ENCODE data around the gene ARL13A.

Gene ARL13A

DNA sequence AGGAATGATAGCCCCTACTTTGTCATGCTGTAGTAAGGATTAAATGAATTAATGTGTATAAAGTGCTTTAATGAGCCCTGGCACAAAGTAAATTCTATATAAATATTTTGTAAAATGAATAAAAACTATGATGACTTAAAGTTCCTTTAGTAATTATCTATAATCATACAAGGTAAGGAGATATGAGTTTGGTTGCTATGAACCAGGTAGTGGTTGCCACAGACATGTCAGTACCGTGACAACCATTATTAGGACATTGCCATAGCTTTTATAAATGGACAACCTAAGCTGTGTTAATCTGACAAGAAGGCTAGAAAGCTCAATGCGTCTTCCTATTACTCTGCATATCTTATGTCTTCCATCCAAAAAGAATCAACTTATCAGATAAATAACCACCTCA, at the start of gene ARL13A:
Gene ARL13A, plus strand, starts transcription at position 301 of the 400 bp plus-strand sequence. CDS start 3,982 bp downstream, outside the sequence.
- H3K4me1 Mint-ChIP-seq = no peaks in the 10 kb centered on the region

DNA sequence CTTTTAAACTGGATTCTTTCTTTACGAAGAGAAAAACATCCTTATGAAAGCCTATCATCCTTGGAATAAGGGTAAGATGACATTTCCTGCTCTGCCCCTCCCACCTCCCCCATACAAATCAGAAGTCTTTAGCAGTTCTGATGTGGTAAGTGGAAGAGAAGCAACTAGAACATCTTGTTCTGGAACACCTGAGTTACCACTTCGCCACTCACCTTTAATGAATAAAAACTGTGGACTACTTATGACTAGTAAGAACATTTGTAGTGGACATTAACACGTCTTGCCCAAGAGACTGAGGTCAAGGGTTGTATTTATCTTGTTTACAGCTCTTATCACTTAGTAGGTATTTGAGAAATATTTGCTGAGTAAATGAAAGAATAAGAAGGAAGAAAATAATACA, 45.1 kb upstream of the ARL13A start:
- no peak overlapping the region for H3K4me3 Mint-ChIP-seq
- no peaks in the 10 kb centered on the region for H3K27me3 Mint-ChIP-seq
- ATAC-seq (ENCODE audit: low read depth) (no peak), DNase-seq (ENCODE audit: low spot score in 2 of 2) (no peak)
- H3K4me1 Mint-ChIP-seq = peaks cover 12% of the 10 kb centered on the region
- H3K36me3 Mint-ChIP-seq = no peaks in the 10 kb centered on the region
- no peaks in the 10 kb centered on the region for H3K9me3 Mint-ChIP-seq
- no peak overlapping the region for H3K27ac Mint-ChIP-seq

More for the DNA sequence above, at the start of gene ARL13A:
- Mint-ChIP-seq H3K36me3 (peaks cover 1% of the 10 kb centered on the region), H3K9me3 (no peaks in the 10 kb centered on the region), H3K4me3 (no peak within 1 kb of the TSS), H3K27ac (no peak within 1 kb of the TSS), H3K27me3 (no peaks in the 10 kb centered on the region)
- no peak for ATAC-seq (ENCODE audit: low read depth)
- no peak for DNase-seq (ENCODE audit: low spot score in 2 of 2)

DNA sequence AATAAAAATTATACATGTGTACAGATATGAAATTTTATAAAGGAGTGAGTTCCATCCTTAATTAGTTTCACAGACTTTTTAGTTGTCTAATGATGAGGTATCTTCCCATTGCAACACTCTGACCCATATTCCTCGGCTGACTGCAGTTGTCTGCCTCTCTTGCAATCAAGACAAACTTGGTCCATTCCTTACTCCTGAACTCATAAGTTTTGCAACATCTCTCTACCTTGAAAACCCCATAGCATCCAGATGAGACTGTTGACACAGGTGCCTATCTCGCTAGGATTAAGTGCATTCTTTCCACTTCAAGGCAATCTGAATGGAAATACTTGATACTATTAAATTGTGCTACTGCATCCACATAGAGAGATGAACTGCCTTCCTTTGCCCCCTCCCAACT, 43.1 kb upstream of the ARL13A start:
- no peak for ATAC-seq (ENCODE audit: low read depth)
- Mint-ChIP-seq H3K36me3 (peaks cover 3% of the 10 kb centered on the region), H3K4me3 (no peak overlapping the region), H3K27ac (peak overlapping the region; percentile 47), H3K9me3 (peaks cover 4% of the 10 kb centered on the region), H3K27me3 (no peaks in the 10 kb centered on the region), H3K4me1 (peaks cover 22% of the 10 kb centered on the region)
- no peak for DNase-seq (ENCODE audit: low spot score in 2 of 2)

DNA sequence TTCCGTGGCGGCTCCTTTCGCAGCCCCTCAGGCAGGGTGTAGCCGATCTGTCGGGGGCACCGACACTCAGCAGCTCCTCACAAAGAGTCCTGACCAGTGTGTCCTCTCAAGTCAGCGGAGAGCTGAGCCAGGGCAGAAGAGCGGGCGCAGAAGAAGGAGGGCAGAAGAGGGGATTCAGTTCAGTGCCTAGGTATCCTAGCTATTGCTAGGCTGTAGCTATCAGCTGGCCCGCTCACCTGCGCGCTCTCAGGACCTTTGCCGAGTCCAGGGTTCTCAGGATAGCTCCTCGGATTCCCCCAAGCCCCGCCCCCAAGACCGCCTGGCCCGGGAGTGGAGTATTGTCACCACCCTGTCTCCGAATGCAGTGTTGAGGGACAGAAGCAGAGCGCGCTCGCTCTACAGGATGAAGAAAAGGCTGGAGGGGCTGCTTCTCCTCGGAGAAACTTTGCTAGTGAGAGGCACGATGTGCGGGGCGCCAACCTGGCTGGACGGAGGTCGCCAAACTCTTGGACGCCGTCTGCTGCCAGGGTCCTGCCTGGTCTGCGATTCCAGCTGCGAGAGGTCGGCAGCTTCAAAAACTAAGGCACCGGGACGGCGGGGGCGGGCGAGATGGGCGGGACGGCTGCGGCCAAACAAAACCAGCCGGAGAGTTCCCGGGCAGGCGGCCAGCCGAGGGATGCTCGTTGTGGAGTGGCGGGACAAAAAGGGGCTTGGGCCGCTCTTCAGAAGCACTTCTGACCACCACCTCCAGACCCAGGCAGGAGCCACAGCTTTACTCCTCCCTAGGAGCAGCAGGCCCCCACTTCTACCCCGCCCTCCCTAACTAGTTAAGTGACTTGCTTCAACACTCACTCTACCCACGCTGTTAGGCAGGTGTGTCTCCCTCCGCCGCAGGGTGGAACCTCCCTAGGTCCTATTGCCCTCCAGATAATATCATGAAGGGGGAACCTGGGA, 40.6 kb upstream of the ARL13A start, which contains the start of gene XKRX:
Gene XKRX, minus strand, starts transcription at position 258 of the 954 bp plus-strand sequence. CDS start 613 bp downstream, outside the sequence.
- Mint-ChIP-seq H3K9me3 (peaks cover 7% of the 10 kb centered on the region), H3K27ac (peak within 1 kb of the TSS; percentile 89), H3K27me3 (no peaks in the 10 kb centered on the region), H3K4me1 (peaks cover 31% of the 10 kb centered on the region), H3K36me3 (peaks cover 4% of the 10 kb centered on the region), H3K4me3 (peak within 1 kb of the TSS; percentile 91)
- peak; percentile 13 to 16 for DNase-seq (ENCODE audit: low spot score in 2 of 2)
- ATAC-seq (ENCODE audit: low read depth) = peak; percentile 80

DNA sequence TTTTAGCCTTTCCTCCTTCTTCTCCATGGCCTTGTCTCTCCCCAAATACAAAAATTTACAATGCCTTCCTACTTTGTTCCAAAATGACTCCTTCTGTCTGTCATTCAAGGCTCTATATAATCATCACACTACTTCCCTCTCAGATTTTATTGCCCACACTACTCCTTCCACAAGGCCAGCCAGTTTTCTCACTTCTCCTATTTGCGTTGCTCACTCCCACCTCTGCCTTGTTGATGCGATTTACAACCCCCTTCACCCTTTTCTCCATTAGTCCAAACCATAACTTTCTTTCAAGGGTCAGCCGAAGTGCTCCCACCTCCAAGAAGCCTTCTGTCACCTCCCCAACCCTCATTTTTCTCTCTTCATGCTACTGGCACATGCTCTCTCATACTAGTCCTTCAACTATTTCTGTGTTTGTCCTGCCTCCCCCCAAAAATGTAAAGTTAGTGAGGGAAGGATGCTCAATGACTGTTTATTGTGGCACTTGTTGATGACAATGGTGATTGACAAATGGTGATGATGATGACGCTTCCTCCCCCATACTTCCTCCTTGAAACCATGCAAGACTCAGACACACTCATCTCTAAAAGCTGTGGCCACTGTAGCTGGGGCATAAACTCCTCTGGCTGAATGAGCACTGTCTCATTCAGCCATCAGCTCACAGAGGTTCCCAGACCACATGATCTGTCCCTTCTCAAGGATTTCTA, 38.1 kb upstream of the ARL13A start:
- peak overlapping the region; percentile 59 for H3K4me3 Mint-ChIP-seq
- H3K27ac Mint-ChIP-seq = peak overlapping the region; percentile 92
- H3K27me3 Mint-ChIP-seq = no peaks in the 10 kb centered on the region
- H3K36me3 Mint-ChIP-seq = peaks cover 4% of the 10 kb centered on the region
- H3K4me1 Mint-ChIP-seq = peaks cover 23% of the 10 kb centered on the region
- H3K9me3 Mint-ChIP-seq = peaks cover 7% of the 10 kb centered on the region
- no peak for DNase-seq (ENCODE audit: low spot score in 2 of 2)
- ATAC-seq (ENCODE audit: low read depth) = peak; percentile 48

DNA sequence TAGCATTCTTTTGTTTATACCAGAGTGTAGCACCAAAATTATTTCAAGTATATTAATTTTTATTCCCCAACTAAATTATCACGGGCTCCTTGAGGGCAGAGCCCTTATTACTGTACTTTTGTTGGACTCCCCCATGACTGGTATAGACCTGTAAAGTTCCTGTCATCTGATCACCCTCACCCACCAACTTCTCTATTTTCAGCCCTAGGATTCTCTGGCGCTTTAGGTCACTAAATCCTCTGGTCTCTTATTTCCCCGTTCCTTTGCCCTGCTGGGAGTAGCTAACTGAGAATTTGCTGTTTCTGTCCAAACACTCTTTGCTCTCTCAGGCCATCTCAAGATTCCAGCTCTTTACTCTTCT, 37.6 kb upstream of the ARL13A start:
- Mint-ChIP-seq H3K4me1 (peaks cover 23% of the 10 kb centered on the region), H3K27ac (peak overlapping the region; percentile 92), H3K36me3 (peaks cover 4% of the 10 kb centered on the region), H3K9me3 (peaks cover 7% of the 10 kb centered on the region), H3K4me3 (no peak overlapping the region), H3K27me3 (no peaks in the 10 kb centered on the region)
- DNase-seq (ENCODE audit: low spot score in 2 of 2) (no peak), ATAC-seq (ENCODE audit: low read depth) (peak; percentile 32)

DNA sequence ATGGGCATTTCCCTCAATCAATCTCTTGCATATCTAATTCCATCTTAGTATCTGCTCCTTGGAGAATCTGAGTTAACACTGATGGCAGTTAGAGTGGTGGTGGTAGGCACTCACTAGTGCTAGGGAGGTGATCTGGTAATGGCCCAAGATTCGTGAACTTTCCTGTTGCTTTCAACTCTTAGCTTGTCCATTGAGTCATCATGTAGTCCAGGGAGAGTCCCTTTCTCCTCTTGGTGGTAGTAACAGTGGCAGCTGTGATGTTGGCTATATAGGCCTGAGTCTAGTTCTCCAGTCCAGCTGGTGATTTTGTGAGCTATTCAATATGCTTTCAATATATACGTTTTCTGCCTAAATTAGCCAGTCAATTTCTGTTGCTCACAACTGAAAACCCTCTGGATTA, 33.7 kb upstream of the ARL13A start:
- no peak overlapping the region for H3K4me3 Mint-ChIP-seq
- H3K9me3 Mint-ChIP-seq = peaks cover 8% of the 10 kb centered on the region
- H3K36me3 Mint-ChIP-seq = peaks cover 6% of the 10 kb centered on the region
- H3K27me3 Mint-ChIP-seq = no peaks in the 10 kb centered on the region
- H3K27ac Mint-ChIP-seq = no peak overlapping the region
- DNase-seq (ENCODE audit: low spot score in 2 of 2) (no peak), ATAC-seq (ENCODE audit: low read depth) (no peak)
- peaks cover 13% of the 10 kb centered on the region for H3K4me1 Mint-ChIP-seq

DNA sequence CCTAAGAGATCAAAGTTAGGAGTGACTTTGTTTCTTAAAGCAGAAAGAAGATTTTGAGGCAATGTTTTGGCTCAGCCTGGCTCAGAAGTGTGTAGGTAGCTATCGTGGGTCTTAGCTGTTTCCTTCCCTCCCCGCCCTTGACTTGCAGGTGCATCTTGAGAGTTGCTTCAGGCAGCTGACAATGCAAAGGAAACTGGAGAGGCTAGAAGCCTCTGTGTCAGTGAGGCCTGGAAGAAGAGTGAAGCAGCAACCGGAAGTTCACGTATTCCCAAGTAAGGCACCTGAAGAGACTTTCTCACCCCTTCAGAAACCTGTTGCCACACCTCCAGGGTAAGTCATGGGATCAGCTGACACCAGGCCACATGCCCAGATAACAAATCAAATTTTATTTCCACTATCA, 30.2 kb upstream of the ARL13A start:
- Mint-ChIP-seq H3K4me3 (no peak overlapping the region), H3K9me3 (peaks cover 1% of the 10 kb centered on the region), H3K36me3 (peaks cover 4% of the 10 kb centered on the region), H3K27me3 (no peaks in the 10 kb centered on the region), H3K4me1 (no peaks in the 10 kb centered on the region), H3K27ac (no peak overlapping the region)
- ATAC-seq (ENCODE audit: low read depth) = no peak
- no peak for DNase-seq (ENCODE audit: low spot score in 2 of 2)

DNA sequence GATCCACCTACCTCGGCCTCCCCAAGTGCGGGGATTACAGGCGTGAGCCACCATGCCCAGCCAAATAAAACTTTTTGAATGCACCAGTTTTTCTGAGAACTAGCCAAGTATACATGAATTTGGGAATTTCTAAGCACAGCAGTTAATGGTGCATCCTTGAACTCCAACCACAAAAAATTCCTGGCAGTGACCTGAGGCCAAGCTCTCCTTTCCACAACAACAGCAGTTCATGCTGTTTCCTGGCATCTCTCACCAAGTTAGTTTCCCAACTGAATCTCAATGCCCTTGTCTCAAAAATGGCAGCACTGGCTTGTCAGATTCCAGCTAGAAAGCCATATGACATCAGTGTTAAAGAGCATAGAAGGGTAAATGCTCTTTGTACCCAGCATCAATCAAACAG, 24.9 kb upstream of the ARL13A start:
- H3K9me3 Mint-ChIP-seq = no peaks in the 10 kb centered on the region
- no peaks in the 10 kb centered on the region for H3K4me1 Mint-ChIP-seq
- H3K27ac Mint-ChIP-seq = no peak overlapping the region
- H3K27me3 Mint-ChIP-seq = no peaks in the 10 kb centered on the region
- DNase-seq (ENCODE audit: low spot score in 2 of 2) (no peak), ATAC-seq (ENCODE audit: low read depth) (no peak)
- no peak overlapping the region for H3K4me3 Mint-ChIP-seq
- peaks cover 2% of the 10 kb centered on the region for H3K36me3 Mint-ChIP-seq

DNA sequence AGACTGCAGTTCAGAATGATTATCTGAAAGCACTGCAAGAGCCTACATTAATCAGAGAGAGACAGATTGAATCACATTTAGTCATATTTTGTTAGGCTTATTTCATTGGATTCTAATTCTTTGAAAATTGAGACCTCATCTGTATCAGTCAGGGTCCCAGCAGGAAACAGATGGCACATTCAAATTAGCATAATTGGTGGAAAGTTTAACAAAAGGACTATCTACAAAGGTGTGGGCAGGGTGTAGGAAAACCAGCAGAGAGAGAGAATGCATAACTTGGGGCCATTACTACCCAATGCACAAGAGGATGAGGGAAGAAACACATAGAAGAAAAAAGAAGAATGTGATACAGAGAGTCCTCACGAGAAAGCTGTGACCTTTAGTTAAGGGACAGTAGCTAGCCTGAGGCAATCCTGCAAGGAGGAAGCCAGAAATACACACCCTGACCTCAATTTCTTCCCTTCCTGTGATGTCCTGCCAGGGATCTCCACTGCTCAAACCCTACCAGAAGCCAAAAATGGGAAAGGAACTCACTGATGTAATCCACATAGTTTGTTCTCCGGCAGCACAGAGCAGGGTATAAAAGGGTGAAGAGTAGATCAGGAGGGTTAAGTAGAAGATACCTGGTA, 23.1 kb upstream of the ARL13A start:
- no peaks in the 10 kb centered on the region for H3K9me3 Mint-ChIP-seq
- peaks cover 2% of the 10 kb centered on the region for H3K36me3 Mint-ChIP-seq
- H3K27ac Mint-ChIP-seq = no peak overlapping the region
- no peaks in the 10 kb centered on the region for H3K27me3 Mint-ChIP-seq
- no peaks in the 10 kb centered on the region for H3K4me1 Mint-ChIP-seq
- DNase-seq (ENCODE audit: low spot score in 2 of 2) = no peak
- no peak for ATAC-seq (ENCODE audit: low read depth)
- no peak overlapping the region for H3K4me3 Mint-ChIP-seq

DNA sequence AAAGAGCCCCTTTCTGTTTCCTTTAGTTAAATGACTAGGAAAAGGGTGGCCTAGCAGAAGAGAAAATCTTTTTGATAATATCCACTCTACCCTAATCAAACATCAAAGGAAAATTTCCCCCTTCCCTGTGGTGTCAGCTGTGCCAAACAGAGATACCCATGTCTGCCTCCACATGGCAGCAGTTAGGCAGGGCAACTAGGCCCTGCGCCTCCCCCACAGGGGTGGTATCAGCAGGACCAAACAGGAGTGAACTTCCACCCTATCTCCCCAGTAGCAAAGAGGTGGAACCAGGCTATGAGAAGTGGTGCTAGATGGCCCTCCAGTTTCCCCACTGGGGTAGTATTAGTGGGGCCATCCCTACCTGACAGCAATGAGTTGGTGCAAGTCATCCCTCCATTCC, 21.0 kb upstream of the ARL13A start:
- no peak for DNase-seq (ENCODE audit: low spot score in 2 of 2)
- Mint-ChIP-seq H3K9me3 (no peaks in the 10 kb centered on the region), H3K4me3 (no peak overlapping the region), H3K27me3 (no peaks in the 10 kb centered on the region), H3K27ac (no peak overlapping the region), H3K36me3 (peaks cover 3% of the 10 kb centered on the region), H3K4me1 (no peaks in the 10 kb centered on the region)
- ATAC-seq (ENCODE audit: low read depth) = no peak

DNA sequence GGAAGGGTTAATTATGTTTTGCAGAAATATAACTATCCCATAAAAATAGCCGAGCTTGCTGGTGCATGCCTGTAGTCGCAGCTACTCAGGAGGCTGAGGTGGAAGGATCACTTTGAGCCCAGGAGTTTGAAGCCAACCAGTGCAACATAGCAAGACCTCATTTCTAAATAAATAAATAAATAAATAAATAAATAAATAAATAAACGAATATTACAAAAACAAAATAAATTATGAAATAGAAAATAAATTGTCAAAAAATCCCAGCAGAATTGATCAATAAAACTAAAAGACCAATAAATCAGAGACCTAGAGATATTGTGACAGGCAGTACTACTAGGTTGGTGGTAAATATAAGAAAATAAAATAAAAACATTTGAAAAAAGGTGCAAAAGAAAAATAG, 6.7 kb upstream of the ARL13A start:
- ATAC-seq (ENCODE audit: low read depth) = no peak
- Mint-ChIP-seq H3K9me3 (no peaks in the 10 kb centered on the region), H3K27me3 (no peaks in the 10 kb centered on the region), H3K4me1 (no peaks in the 10 kb centered on the region), H3K36me3 (no peaks in the 10 kb centered on the region), H3K4me3 (no peak overlapping the region), H3K27ac (no peak overlapping the region)
- DNase-seq (ENCODE audit: low spot score in 2 of 2) = no peak

DNA sequence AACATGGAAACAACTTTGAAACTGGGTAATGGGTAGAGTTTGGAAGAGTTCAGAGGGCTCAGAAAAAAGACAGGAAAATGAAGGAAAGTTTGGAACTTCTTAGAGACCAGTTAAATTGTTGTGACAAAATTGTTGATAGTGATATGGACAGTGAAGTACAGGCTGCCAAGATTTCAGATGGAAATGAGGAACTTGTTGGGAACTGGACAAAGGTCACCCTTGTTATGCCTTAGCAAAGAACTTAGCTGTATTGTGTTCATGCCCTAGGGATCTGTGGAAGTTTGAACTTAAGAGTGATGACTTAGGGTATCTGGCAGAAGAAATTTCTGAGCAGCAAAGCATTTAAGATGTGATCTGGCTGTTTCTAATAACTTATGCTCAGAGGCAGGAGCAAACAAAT, 5.1 kb upstream of the ARL13A start:
- Mint-ChIP-seq H3K4me3 (no peak overlapping the region), H3K27ac (peak overlapping the region; percentile 50), H3K4me1 (no peaks in the 10 kb centered on the region), H3K27me3 (no peaks in the 10 kb centered on the region), H3K36me3 (no peaks in the 10 kb centered on the region), H3K9me3 (no peaks in the 10 kb centered on the region)
- no peak for DNase-seq (ENCODE audit: low spot score in 2 of 2)
- ATAC-seq (ENCODE audit: low read depth) = no peak

DNA sequence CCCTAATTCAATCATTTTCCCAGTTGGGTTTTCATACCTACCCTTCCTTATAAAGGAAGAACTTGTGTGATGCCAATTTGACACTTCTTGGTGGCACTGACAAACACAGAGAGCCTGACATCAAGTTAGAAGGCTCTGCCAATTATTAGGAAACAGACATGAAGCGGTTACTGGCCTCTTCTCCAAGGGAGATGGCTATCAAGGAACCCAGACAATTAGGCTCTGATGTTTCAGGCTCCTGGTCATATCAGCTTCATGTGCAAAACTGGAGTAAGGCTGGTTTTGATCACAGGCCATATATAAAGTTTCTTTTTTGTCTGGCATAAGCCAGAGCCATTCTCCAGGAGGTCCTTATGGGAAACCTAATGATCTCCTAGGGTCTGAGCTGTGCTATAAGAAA, 428 bp downstream of the ARL13A start:
- H3K27ac Mint-ChIP-seq = no peak overlapping the region
- H3K27me3 Mint-ChIP-seq = no peaks in the 10 kb centered on the region
- H3K4me1 Mint-ChIP-seq = no peaks in the 10 kb centered on the region
- H3K4me3 Mint-ChIP-seq = no peak overlapping the region
- no peaks in the 10 kb centered on the region for H3K9me3 Mint-ChIP-seq
- no peak for ATAC-seq (ENCODE audit: low read depth)
- H3K36me3 Mint-ChIP-seq = peaks cover 4% of the 10 kb centered on the region
- no peak for DNase-seq (ENCODE audit: low spot score in 2 of 2)

Data from memory B cell (primary cell).